WTC11 (cell line): ENCODE results near the gene PPME1. TPM values are rescaled to one million over a fixed set of nuclear protein-coding genes. Genes with fewer than 3 reads are reported as not detected.

Source experiments
- ATAC-seq: fragments of 200-7000 bp; cut with Tn5 transposase; 2 replicates; pipeline ENCODE4 v1.10.0; 2021; ENCODE audit warnings: mild to moderate bottlenecking, moderate library complexity
- CTCF ChIA-PET: fragments of 300-600 bp; sonication (Branson Sonifier 250); formaldehyde crosslinking; loops from one replicate; lab custom pipeline; 2021; ENCODE audit warnings: antibody characterized with exemption; lab: Charles Lee
- POLR2A ChIA-PET: fragments of 350-600 bp; sonication (Branson Sonifier 250); formaldehyde crosslinking; loops from one replicate; lab custom pipeline; 2021; ENCODE audit warnings: antibody characterized with exemption; lab: Charles Lee
- DNase-seq: peaks from one replicate; pipeline ENCODE4 v3.0.0; 2021; ENCODE audit warnings: low spot score
- H3K27ac Mint-ChIP-seq: 2 replicates; pipeline ENCODE4 v1.8.0; 2021; ENCODE audit warnings: mixed read lengths
- H3K27me3 Mint-ChIP-seq: 2 replicates; pipeline ENCODE4 v1.8.0; 2021; ENCODE audit warnings: low read depth, mild to moderate bottlenecking, moderate library complexity, mixed read lengths
- H3K36me3 Mint-ChIP-seq: 2 replicates; pipeline ENCODE4 v1.8.0; 2021; ENCODE audit warnings: mixed read lengths
- H3K4me1 Mint-ChIP-seq: 2 replicates; pipeline ENCODE4 v1.8.0; 2022; ENCODE audit warnings: mixed read lengths
- H3K4me3 Mint-ChIP-seq: 2 replicates; pipeline ENCODE4 v1.8.0; 2021; ENCODE audit warnings: mild to moderate bottlenecking, moderate library complexity, mixed read lengths
- H3K9me3 Mint-ChIP-seq: 2 replicates; pipeline ENCODE4 v1.8.0; 2021; ENCODE audit warnings: mixed read lengths
- AR ChIP-seq: fragments of 250-450 bp; sonication (Bioruptor Pico); IDR thresholded peaks from 2 replicates; pipeline ENCODE4 v1.9.0; 2021; ENCODE audit warnings: mild to moderate bottlenecking
- CDX4 ChIP-seq: fragments of 250-450 bp; sonication (Bioruptor Pico); IDR thresholded peaks from 2 replicates; pipeline ENCODE4 v1.9.0; 2021; ENCODE audit warnings: moderate library complexity, mild to moderate bottlenecking, inconsistent platforms, borderline replicate concordance
- CREB1 ChIP-seq: sonication (generic); formaldehyde crosslinking; IDR thresholded peaks from 2 replicates; pipeline ENCODE4 v1.8.0; 2023; ENCODE audit warnings: mild to moderate bottlenecking, missing genetic modification reagents
- E2F5 ChIP-seq: sonication (generic); formaldehyde crosslinking; IDR thresholded peaks from 2 replicates; pipeline ENCODE4 v1.8.1; 2022; ENCODE audit warnings: mild to moderate bottlenecking, moderate library complexity, missing genetic modification reagents
- FOXP1 ChIP-seq: sonication (generic); formaldehyde crosslinking; IDR thresholded peaks from 2 replicates; pipeline ENCODE4 v1.8.0; 2022; ENCODE audit warnings: missing genetic modification reagents, mild to moderate bottlenecking, moderate library complexity, borderline replicate concordance
- JAZF1 ChIP-seq: fragments of 250-450 bp; sonication (Bioruptor Pico); IDR thresholded peaks from 2 replicates; pipeline ENCODE4 v1.9.0; 2021; ENCODE audit warnings: moderate library complexity, mild to moderate bottlenecking, inconsistent platforms
- NFE2L1 ChIP-seq: sonication (generic); formaldehyde crosslinking; IDR thresholded peaks from 2 replicates; pipeline ENCODE4 v1.8.1; 2023; ENCODE audit warnings: missing genetic modification reagents
- NR2C2 ChIP-seq: sonication (generic); formaldehyde crosslinking; IDR thresholded peaks from 2 replicates; pipeline ENCODE4 v1.8.0; 2022; ENCODE audit warnings: mild to moderate bottlenecking, missing genetic modification reagents
- RORB ChIP-seq: fragments of 250-450 bp; sonication (Bioruptor Pico); IDR thresholded peaks from 2 replicates; pipeline ENCODE4 v1.9.0; 2021; ENCODE audit warnings: mild to moderate bottlenecking
- SMAD4 ChIP-seq: sonication (generic); formaldehyde crosslinking; IDR thresholded peaks from 2 replicates; pipeline ENCODE4 v1.8.0; 2022; ENCODE audit warnings: mild to moderate bottlenecking, missing genetic modification reagents
- TCF7 ChIP-seq: sonication (generic); formaldehyde crosslinking; IDR thresholded peaks from 2 replicates; pipeline ENCODE4 v1.8.0; 2022; ENCODE audit warnings: mild to moderate bottlenecking, low read depth, missing genetic modification reagents, moderate library complexity
- TEAD1 ChIP-seq: sonication (generic); formaldehyde crosslinking; IDR thresholded peaks from 2 replicates; pipeline ENCODE4 v1.8.0; 2022; ENCODE audit warnings: mild to moderate bottlenecking, missing genetic modification reagents
- TEAD4 ChIP-seq: sonication (generic); formaldehyde crosslinking; IDR thresholded peaks from 2 replicates; pipeline ENCODE4 v1.8.0; 2022; ENCODE audit warnings: mild to moderate bottlenecking, missing genetic modification reagents
- USF1 ChIP-seq: sonication (generic); formaldehyde crosslinking; IDR thresholded peaks from 2 replicates; pipeline ENCODE4 v1.8.0; 2022; ENCODE audit warnings: mild to moderate bottlenecking, missing genetic modification reagents
- ZBTB21 ChIP-seq: sonication (generic); formaldehyde crosslinking; IDR thresholded peaks from 2 replicates; pipeline ENCODE4 v1.8.1; 2023; ENCODE audit warnings: mild to moderate bottlenecking, missing genetic modification reagents, borderline replicate concordance
- ZNF219 ChIP-seq: sonication (generic); formaldehyde crosslinking; IDR thresholded peaks from 2 replicates; pipeline ENCODE4 v1.8.0; 2023; ENCODE audit warnings: missing genetic modification reagents, mild to moderate bottlenecking, borderline replicate concordance
- ZNF396 ChIP-seq: fragments of 250-450 bp; sonication (Bioruptor Pico); IDR thresholded peaks from 2 replicates; pipeline ENCODE4 v1.8.0; 2021; ENCODE audit warnings: mild to moderate bottlenecking, moderate library complexity, borderline replicate concordance
- ZNF512 ChIP-seq: sonication (generic); formaldehyde crosslinking; IDR thresholded peaks from 2 replicates; pipeline ENCODE4 v1.8.1; 2022; ENCODE audit warnings: missing genetic modification reagents, borderline replicate concordance
- ZNF532 ChIP-seq: fragments of 250-450 bp; sonication (Bioruptor Pico); IDR thresholded peaks from 2 replicates; pipeline ENCODE4 v1.9.0; 2021; ENCODE audit warnings: mild to moderate bottlenecking, borderline replicate concordance
- total RNA-seq: library from RNA; stranded (reverse); gene quantifications from 3 replicates; pipeline ENCODE4 v1.2.3, GENCODE V29; 2021

The PPME1 gene
- total RNA-seq, 1 experiment from 2014 or later: 42.5 TPM

GRCh38 chr11:74248469-74248868, 77.4 kb downstream of the PPME1 start (continued):
- TF ChIP-seq SMAD4: no peak
- TF ChIP-seq TEAD1 (CRISPR knock-in tag): no peak
- TF ChIP-seq ZNF532: no peak
- no peak for TF ChIP-seq CREB1

- H3K27ac Mint-ChIP-seq: no peak overlapping the region
- peak; percentile 57 for ATAC-seq
Measured at GRCh38 chr11:74249496-74249895, 78.4 kb downstream of the PPME1 start.

More at GRCh38 chr11:74249496-74249895, 78.4 kb downstream of the PPME1 start:
- TF ChIP-seq ZNF396 (CRISPR knock-in tag): no peak
- no peak for TF ChIP-seq CDX4 (CRISPR knock-in tag)
- TF ChIP-seq NR2C2 (CRISPR knock-in tag): no peak
- TF ChIP-seq USF1: no peak
- TF ChIP-seq TEAD1 (CRISPR knock-in tag): no peak
- TF ChIP-seq JAZF1 (CRISPR knock-in tag): no peak
- TF ChIP-seq CREB1: no peak
- TF ChIP-seq TCF7: no peak
- no peak for TF ChIP-seq ZNF219
- no peak for TF ChIP-seq E2F5 (CRISPR knock-in tag)
- TF ChIP-seq TEAD4: no peak
- no peak for TF ChIP-seq FOXP1 (CRISPR knock-in tag)
- TF ChIP-seq ZBTB21 (CRISPR knock-in tag): no peak
- no peak for TF ChIP-seq ZNF512
- TF ChIP-seq AR (CRISPR knock-in tag): no peak
- TF ChIP-seq RORB (CRISPR knock-in tag): no peak
- no peak for TF ChIP-seq NFE2L1 (CRISPR knock-in tag)
- no peak overlapping the region for H3K4me3 Mint-ChIP-seq
- H3K9me3 Mint-ChIP-seq: no peaks in the 10 kb centered on the region
- ChIA-PET CTCF (no interaction called here), POLR2A (no interaction called here)
- peaks cover 12% of the 10 kb centered on the region for H3K4me1 Mint-ChIP-seq
- DNase-seq: no peak
- peaks cover 48% of the 10 kb centered on the region for H3K27me3 Mint-ChIP-seq
- peaks cover 39% of the 10 kb centered on the region for H3K36me3 Mint-ChIP-seq
